HCT116 (cell line): ENCODE data around the gene TOGARAM1. TPM values are rescaled to one million over a fixed set of nuclear protein-coding genes. Genes with fewer than 3 reads are reported as not detected.

ENCODE experiments used
- ATAC-seq: fragments of 200-7000 bp; cut with Tn5 transposase; 2 replicates; pipeline ENCODE4 v1.9.1; 2020; ENCODE audit warnings: mild to moderate bottlenecking, moderate library complexity
- BruUV-seq: library from RNA; stranded (reverse); fragments of 400-500 nt; replicated peaks from 2 replicates; lab custom pipeline; 2021; lab: Mats Ljungman, UMichigan
- CTCF ChIA-PET: fragments of 300-600 bp; sonication (Branson Sonifier 250); formaldehyde crosslinking; loops from one replicate; lab custom pipeline; 2021; ENCODE audit warnings: antibody characterized with exemption; lab: Charles Lee
- POLR2A ChIA-PET: fragments of 300-600, 350-600 bp; sonication (Branson Sonifier 250); formaldehyde crosslinking; loops from one replicate; lab custom pipeline; 2021; ENCODE audit warnings: antibody characterized with exemption; lab: Charles Lee
- RAD21 ChIA-PET, 2 experiments: fragments of 300-600 bp; sonication (Branson Sonifier 250); formaldehyde crosslinking; loops; one replicate each; lab custom pipeline; 2023; ENCODE audit warnings: low total read pairs in 2 of 2; ENCODE audit not compliant: uncharacterized antibody in 2 of 2, unreplicated experiment in 2 of 2, low non-redundant PET in 1 of 2; lab: Charles Lee
- DNase-seq: peaks from one replicate; pipeline ENCODE4 v3.0.0-alpha.2; 2010; ENCODE audit warnings: low read depth, low spot score
- H2AFZ ChIP-seq: fragments of 200-600 bp; shearing (Covaris generic), sonication (generic); 2 replicates; pipeline ENCODE4 v1.6.1; 2017; ENCODE audit warnings: low read depth, mixed run types, mixed read lengths, antibody characterized with exemption, low read length; ENCODE audit not compliant: poor library complexity, severe bottlenecking
- H3K27ac ChIP-seq: 2 replicates; pipeline ENCODE4 v1.5.1; 2012; ENCODE audit warnings: low read depth, low read length
- H3K27me3 ChIP-seq: fragments of 200-600 bp; sonication (generic); 2 replicates; pipeline ENCODE4 v1.6.1; 2016; ENCODE audit warnings: mixed run types, low read length, mixed read lengths; ENCODE audit not compliant: insufficient read depth
- H3K36me3 ChIP-seq, 2 experiments: fragments of 200-500 bp in 1 of 2; fragments of 200-600 bp in 1 of 2; sonication (Bioruptor generic) in 1 of 2; sonication (generic) in 1 of 2; 2 replicates each; pipeline versions ENCODE4 v1.5.1 to v1.6.1; 2014 to 2016; ENCODE audit warnings: low read length in 2 of 2, inconsistent platforms in 1 of 2, mixed read lengths in 1 of 2, mixed run types in 1 of 2; ENCODE audit not compliant: insufficient read depth in 2 of 2, control insufficient read depth in 1 of 2
- H3K4me1 ChIP-seq, 2 experiments: fragments of 200-600 bp in 1 of 2; sonication (generic) in 1 of 2; 2 replicates each; pipeline versions ENCODE4 v1.5.1 to v1.6.1; 2012 to 2017; ENCODE audit warnings: low read length in 2 of 2, inconsistent platforms in 1 of 2, mild to moderate bottlenecking in 1 of 2, mixed read lengths in 1 of 2, mixed run types in 1 of 2, moderate library complexity in 1 of 2; ENCODE audit not compliant: insufficient read depth in 2 of 2, control insufficient read depth in 1 of 2
- H3K4me2 ChIP-seq: fragments of 200-600 bp; sonication (generic); 2 replicates; pipeline ENCODE4 v1.6.1; 2017; ENCODE audit warnings: mixed run types, low read length, mixed read lengths
- H3K4me3 ChIP-seq, 2 experiments: fragments of 200-600 bp in 1 of 2; sonication (generic) in 1 of 2; replicated peaks in 1 of 2; 2 replicates each; pipeline ENCODE4 v1.5.1; 2011 to 2016; ENCODE audit warnings: low read length in 2 of 2, control low read depth in 1 of 2, low read depth in 1 of 2, mild to moderate bottlenecking in 1 of 2, mixed read lengths in 1 of 2, mixed run types in 1 of 2
- H3K79me2 ChIP-seq: fragments of 200-600 bp; sonication (generic); 2 replicates; pipeline ENCODE4 v1.6.1; 2017; ENCODE audit warnings: mild to moderate bottlenecking, mixed run types, low read length, moderate library complexity, mixed read lengths; ENCODE audit not compliant: insufficient read depth
- H3K9ac ChIP-seq: fragments of 200-600 bp; sonication (generic); 2 replicates; pipeline ENCODE4 v1.6.1; 2016; ENCODE audit warnings: low read length, mixed read lengths
- H3K9me2 ChIP-seq: fragments of 200-600 bp; sonication (generic), shearing (Covaris generic); 2 replicates; pipeline ENCODE4 v1.6.1; 2017; ENCODE audit warnings: mixed run types, mild to moderate bottlenecking, moderate library complexity; ENCODE audit not compliant: insufficient read depth
- H3K9me3 ChIP-seq, 2 experiments: fragments of 200-500 bp in 1 of 2; fragments of 200-600 bp in 1 of 2; sonication (Bioruptor generic) in 1 of 2; sonication (generic) in 1 of 2; 2 replicates each; pipeline ENCODE4 v1.6.1; 2014 to 2017; ENCODE audit warnings: low read length in 2 of 2, mixed read lengths in 2 of 2, inconsistent platforms in 1 of 2, low read depth in 1 of 2, mild to moderate bottlenecking in 1 of 2, mixed run types in 1 of 2, moderate library complexity in 1 of 2; ENCODE audit not compliant: control insufficient read depth in 1 of 2, insufficient read depth in 1 of 2
- H4K20me1 ChIP-seq: fragments of 200-600 bp; sonication (generic), shearing (Covaris generic); 2 replicates; pipeline ENCODE4 v1.6.1; 2017; ENCODE audit warnings: mixed run types, mild to moderate bottlenecking, moderate library complexity; ENCODE audit not compliant: insufficient read depth
- CBX3 ChIP-seq: IDR thresholded peaks from 2 replicates; pipeline ENCODE4 v1.6.1; 2012; ENCODE audit warnings: low read depth
- CEBPB ChIP-seq: IDR thresholded peaks from 2 replicates; pipeline ENCODE4 v1.6.1; 2012; ENCODE audit warnings: low read depth
- CTCF ChIP-seq, 3 experiments: fragments of 200-600 bp in 1 of 3; sonication (generic) in 1 of 3; IDR thresholded peaks in 2 of 3; conservative IDR thresholded peaks in 1 of 3; 2 replicates each; pipeline ENCODE4 v1.5.1; 2012 to 2017; ENCODE audit warnings: low read depth in 2 of 3, low read length in 2 of 3, antibody characterized with exemption in 1 of 3, borderline replicate concordance in 1 of 3, control low read depth in 1 of 3, mild to moderate bottlenecking in 1 of 3, mixed read lengths in 1 of 3, mixed run types in 1 of 3, moderate library complexity in 1 of 3; ENCODE audit not compliant: insufficient read depth in 1 of 3
- EZH2 ChIP-seq: fragments of 200-600 bp; sonication (generic); IDR thresholded peaks from 2 replicates; pipeline ENCODE4 v1.6.1; 2017; ENCODE audit warnings: antibody characterized with exemption, mixed run types
- FOSL1 ChIP-seq: IDR thresholded peaks from 2 replicates; pipeline ENCODE4 v1.6.1; 2012; ENCODE audit warnings: low read depth
- JUND ChIP-seq: IDR thresholded peaks from 2 replicates; pipeline ENCODE4 v1.6.1; 2012
- POLR2A ChIP-seq: IDR thresholded peaks from 2 replicates; pipeline ENCODE4 v1.7.0; 2011; ENCODE audit warnings: borderline replicate concordance; ENCODE audit not compliant: insufficient read depth, insufficient read length; ENCODE audit errors: extremely low read depth
- POLR2AphosphoS5 ChIP-seq: IDR thresholded peaks from 2 replicates; pipeline ENCODE4 v1.6.1; 2011; ENCODE audit warnings: mild to moderate bottlenecking, low read depth, low read length, moderate library complexity
- RAD21 ChIP-seq: IDR thresholded peaks from 2 replicates; pipeline ENCODE4 v1.6.1; 2012; ENCODE audit warnings: low read depth, mild to moderate bottlenecking
- REST ChIP-seq: IDR thresholded peaks from 2 replicates; pipeline ENCODE4 v1.6.1; 2012; ENCODE audit warnings: low read depth
- YY1 ChIP-seq: IDR thresholded peaks from 2 replicates; pipeline ENCODE4 v1.6.1; 2011; ENCODE audit warnings: low read length, low read depth, moderate library complexity, mild to moderate bottlenecking; ENCODE audit not compliant: insufficient replicate concordance; ENCODE audit errors: extremely low read depth
- ZBTB33 ChIP-seq: IDR thresholded peaks from 2 replicates; pipeline ENCODE4 v1.6.1; 2011; ENCODE audit warnings: mild to moderate bottlenecking, low read length, moderate library complexity; ENCODE audit not compliant: insufficient replicate concordance; ENCODE audit errors: extremely low read depth
- ZFX ChIP-seq: fragments of 450-650 bp; IDR thresholded peaks from 2 replicates; pipeline ENCODE4 v1.6.1; 2017
- ZNF274 ChIP-seq: fragments of 200-500 bp; sonication (Bioruptor generic); IDR thresholded peaks from 2 replicates; pipeline ENCODE4 v1.6.1; 2014; ENCODE audit warnings: mild to moderate bottlenecking, low read depth, low read length, inconsistent platforms
- intact Hi-C: fragments of 100-400 bp; cut with micrococcal nuclease; formaldehyde crosslinking; loops from 2 replicates; pipeline ENCODE4 v1.10.0; 2022
- total RNA-seq: library from RNA; stranded (reverse); gene quantifications from one replicate; pipeline ENCODE4 v1.2.1, GENCODE V29; 2021; ENCODE audit not compliant: unreplicated experiment
- TF ChIP-seq, protein P1 (sequence below): IDR thresholded peaks from 2 replicates; pipeline ENCODE4 v1.6.1; 2012
- TF ChIP-seq, protein P2 (sequence below): IDR thresholded peaks from 2 replicates; pipeline ENCODE4 v1.6.1; 2012

The TOGARAM1 gene
- total RNA-seq, 1 experiment from 2014 or later, result 1.9 TPM

GRCh38 chr14:44956866-44957265 is 5.1 kb upstream of the TOGARAM1 start:
- no peaks in the 10 kb centered on the region; a peak in 1 of 4 replicates for H3K36me3 ChIP-seq
- H3K79me2 ChIP-seq, result peaks cover 95% of the 10 kb centered on the region
- POLR2A ChIA-PET, result no interaction called here
- no peaks in the 10 kb centered on the region for H3K27me3 ChIP-seq
- ATAC-seq (no peak), DNase-seq (no peak)
- no peak overlapping the region for H3K27ac ChIP-seq
- intact Hi-C loops, result no loop called here
- H2AFZ ChIP-seq, result no peak overlapping the region
- TF ChIP-seq, protein P1, sequence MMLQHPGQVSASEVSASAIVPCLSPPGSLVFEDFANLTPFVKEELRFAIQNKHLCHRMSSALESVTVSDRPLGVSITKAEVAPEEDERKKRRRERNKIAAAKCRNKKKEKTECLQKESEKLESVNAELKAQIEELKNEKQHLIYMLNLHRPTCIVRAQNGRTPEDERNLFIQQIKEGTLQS, result no peak
- no peak for TF ChIP-seq ZBTB33
- no peak for TF ChIP-seq ZNF274
- no peak for TF ChIP-seq POLR2A
- TF ChIP-seq CBX3, result no peak
- no peak for TF ChIP-seq YY1
- TF ChIP-seq FOSL1, result no peak
- TF ChIP-seq POLR2AphosphoS5, result no peak
- TF ChIP-seq ZFX, result no peak
- TF ChIP-seq JUND, result no peak
- TF ChIP-seq, protein P2, sequence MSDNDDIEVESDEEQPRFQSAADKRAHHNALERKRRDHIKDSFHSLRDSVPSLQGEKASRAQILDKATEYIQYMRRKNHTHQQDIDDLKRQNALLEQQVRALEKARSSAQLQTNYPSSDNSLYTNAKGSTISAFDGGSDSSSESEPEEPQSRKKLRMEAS, result no peak
- TF ChIP-seq EZH2, result no peak
- no peak for TF ChIP-seq CEBPB
- no peak for TF ChIP-seq CTCF (IDR thresholded peaks at IDR 0.05 in 2 of 3, conservative IDR thresholded peaks at IDR 0.05 in 1 of 3; ENCODE audit: borderline replicate concordance in 1 of 3, insufficient read depth in 1 of 3, low read depth in 2 of 3, low read length in 2 of 3)
- TF ChIP-seq RAD21, result no peak
- TF ChIP-seq REST, result no peak
- peaks cover 8 to 9% of the 10 kb centered on the region in 2 experiments; a peak in 3 of 4 replicates for H3K4me1 ChIP-seq
- BruUV-seq, result no TSS peak
- CTCF ChIA-PET, result no interaction called here
- RAD21 ChIA-PET, result no interaction called here
- no peak overlapping the region for H3K9ac ChIP-seq
- no peaks in the 10 kb centered on the region for H3K9me2 ChIP-seq
- no peaks in the 10 kb centered on the region for H3K9me3 ChIP-seq
- no peak overlapping the region for H3K4me3 ChIP-seq
- no peak overlapping the region for H3K4me2 ChIP-seq
- H4K20me1 ChIP-seq, result no peaks in the 10 kb centered on the region; the same call in 1 of the 2 replicates
